Thyroid gland (tissue), 4 donors: ENCODE results near the gene MAD2L1BP.

Experiments
- CTCF ChIP-seq, 6 experiments: fragments of 200-600 bp in 3 of 6; fragments of 450-650 bp in 3 of 6; sonication (generic) in 3 of 6; IDR thresholded peaks; one replicate each; pipeline ENCODE4 v1.5.1; 2016 to 2019; ENCODE audit warnings: antibody characterized with exemption in 6 of 6, mild to moderate bottlenecking in 2 of 6, inconsistent platforms in 1 of 6, moderate library complexity in 1 of 6
- POLR2A ChIP-seq, 2 donors: fragments of 450-650 bp; IDR thresholded peaks; one replicate each; pipeline ENCODE4 v1.6.1; 2017; ENCODE audit warnings: antibody characterized with exemption in 2 of 2, mild to moderate bottlenecking in 2 of 2, moderate library complexity in 1 of 2

DNA sequence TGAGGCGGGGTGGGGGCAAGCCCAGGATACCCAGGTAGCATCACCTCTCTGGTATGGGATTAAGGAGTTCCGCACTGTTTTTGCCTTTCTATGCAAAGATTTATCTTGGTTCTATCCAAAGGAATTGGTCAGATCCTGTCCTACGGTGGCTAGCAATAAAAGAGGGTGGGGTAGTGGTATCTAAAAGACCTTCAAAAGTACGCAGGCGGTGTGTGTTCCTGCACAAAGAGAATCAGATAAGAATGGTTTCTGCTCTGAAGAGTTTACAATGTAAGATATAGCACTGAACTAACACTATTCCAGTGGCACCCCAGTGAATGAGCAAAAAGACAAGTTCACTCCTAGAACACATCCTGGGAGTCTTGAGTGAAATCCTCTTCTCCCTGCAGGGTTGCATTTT lies 45.7 kb downstream of the MAD2L1BP start:
- no peak for TF ChIP-seq POLR2A (IDR thresholded peaks at IDR 0.05)
- no peak for TF ChIP-seq CTCF (IDR thresholded peaks at IDR 0.05)
